Measurements from ENCODE around the gene SLC22A14. TPM values are rescaled to one million over a fixed set of nuclear protein-coding genes. Genes with fewer than 3 reads are reported as not detected.
"Not testable (repeated sequence)": the region's sequence is repeated elsewhere in the genome, so short reads cannot be mapped to it uniquely, and the experiment has no call there.

Gene SLC22A14
- polyA plus RNA-seq, 4 donors: 0.21 to 0.99 (median 0.64) TPM

DNA sequence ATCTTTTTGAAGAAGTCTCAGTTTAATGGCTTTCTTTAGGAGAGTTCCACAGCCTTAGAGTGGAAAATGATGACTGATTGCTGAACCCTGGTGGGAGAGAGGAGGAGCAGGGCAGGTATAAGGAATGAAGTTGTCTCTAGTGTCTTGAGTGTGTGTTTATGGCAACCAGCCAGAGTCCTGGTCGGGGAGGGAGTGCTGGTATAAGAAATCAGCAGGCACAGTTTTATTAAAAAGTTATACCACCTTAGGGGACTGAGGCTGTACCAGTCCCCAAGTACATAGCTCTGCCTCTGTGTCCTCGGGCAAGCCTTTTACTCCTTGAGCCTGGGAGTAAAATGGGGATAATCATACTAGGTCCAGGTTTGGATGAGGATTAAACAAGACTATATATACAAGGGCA, 29.8 kb downstream of the SLC22A14 start:
- DNase-seq (ENCODE audit: low read depth in 4 of 4, low spot score in 2 of 4): no peak

DNA sequence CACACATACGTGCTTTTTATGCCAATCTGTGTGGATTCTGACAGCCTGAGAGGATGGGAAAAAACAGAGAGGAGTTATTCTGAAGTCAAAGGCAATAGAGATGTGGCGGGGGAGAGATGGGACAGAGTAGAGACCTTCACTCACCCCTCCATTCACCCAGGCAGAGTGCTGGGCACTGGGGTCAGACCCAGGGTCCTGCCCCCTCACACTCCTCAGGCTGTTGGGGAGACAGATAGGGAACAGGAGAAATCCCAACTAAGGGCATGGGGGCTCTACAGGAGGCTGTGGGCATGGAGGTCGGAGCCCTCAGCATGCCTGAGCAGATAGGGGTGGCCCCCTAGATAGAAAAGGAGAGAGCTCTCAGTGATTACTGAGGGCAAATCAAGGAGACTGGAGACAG, 30.3 kb downstream of the SLC22A14 start:
- DNase-seq (ENCODE audit: low read depth in 4 of 4, low spot score in 2 of 4): no peak

DNA sequence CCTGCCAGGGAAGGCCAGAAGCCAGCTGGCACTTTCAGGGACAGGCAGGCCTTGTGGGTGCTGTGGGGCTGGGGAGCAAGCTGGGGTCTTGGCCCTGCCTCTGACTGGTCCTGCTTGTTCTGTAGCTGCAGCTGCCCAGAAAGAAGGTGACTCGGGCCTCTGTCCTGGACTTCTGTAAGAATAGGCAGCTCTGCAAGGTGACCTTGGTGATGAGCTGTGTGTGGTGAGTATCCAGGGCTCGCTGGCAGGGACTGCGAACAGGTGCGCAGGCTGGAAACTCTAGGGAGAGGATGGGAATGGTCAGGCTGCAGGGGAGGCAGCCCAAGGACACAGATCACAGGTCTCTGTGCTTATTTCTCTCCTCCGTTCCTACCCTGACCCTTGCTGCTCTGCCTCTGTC, 31.2 kb downstream of the SLC22A14 start:
- no peak for DNase-seq (ENCODE audit: low read depth in 4 of 4, low spot score in 2 of 4)

DNA sequence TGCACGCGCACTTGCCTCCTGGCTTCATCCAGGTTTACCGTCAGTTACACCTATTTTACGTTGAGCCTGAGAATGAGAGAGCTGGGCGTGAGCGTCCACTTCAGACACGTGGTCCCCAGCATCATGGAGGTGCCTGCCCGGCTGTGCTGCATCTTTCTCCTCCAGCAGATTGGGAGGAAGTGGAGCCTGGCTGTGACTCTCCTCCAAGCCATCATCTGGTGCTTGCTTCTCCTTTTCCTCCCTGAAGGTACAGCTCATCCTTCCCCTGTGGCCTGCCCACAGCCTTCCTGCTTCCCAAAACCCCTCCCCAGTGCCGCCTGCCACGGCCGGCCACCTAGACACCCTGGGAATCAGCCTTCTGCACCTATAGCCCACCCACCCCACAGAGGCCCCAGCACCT, 31.6 kb downstream of the SLC22A14 start:
- no peak for DNase-seq (ENCODE audit: low read depth in 4 of 4, low spot score in 2 of 4)

DNA sequence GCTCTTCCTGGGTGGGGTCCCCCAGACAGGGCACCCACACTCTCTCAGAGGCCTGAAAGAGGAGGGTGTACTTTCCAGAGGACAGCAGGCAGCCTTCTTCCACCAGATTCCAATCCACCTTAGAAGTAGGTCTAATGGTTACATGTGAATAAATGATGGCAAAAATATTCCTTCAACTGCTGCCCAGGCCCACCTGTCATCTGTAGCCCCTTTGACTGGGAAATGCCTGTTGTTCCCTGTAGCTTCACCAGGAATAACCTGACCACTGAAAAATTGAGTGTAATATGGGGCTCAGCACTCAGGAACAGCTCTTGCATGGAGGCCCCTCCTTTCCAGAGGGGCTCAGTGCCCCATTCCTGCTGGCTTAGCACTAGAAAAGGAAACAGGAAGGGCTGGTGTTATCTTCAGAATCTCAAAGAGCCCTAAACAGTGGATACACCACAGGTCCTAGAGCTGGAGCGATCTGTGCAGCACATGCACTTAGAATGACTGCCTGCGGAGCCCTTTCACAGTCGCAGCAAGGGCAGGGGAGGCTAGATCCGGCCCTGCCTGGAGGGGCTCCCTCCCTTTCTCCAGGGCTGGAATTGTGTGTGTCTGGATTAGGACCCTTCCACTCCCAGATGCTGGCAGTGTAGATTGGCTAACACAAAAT, 32.1 kb downstream of the SLC22A14 start:
- DNase-seq (ENCODE audit: low read depth in 4 of 4, low spot score in 2 of 4): no peak

DNA sequence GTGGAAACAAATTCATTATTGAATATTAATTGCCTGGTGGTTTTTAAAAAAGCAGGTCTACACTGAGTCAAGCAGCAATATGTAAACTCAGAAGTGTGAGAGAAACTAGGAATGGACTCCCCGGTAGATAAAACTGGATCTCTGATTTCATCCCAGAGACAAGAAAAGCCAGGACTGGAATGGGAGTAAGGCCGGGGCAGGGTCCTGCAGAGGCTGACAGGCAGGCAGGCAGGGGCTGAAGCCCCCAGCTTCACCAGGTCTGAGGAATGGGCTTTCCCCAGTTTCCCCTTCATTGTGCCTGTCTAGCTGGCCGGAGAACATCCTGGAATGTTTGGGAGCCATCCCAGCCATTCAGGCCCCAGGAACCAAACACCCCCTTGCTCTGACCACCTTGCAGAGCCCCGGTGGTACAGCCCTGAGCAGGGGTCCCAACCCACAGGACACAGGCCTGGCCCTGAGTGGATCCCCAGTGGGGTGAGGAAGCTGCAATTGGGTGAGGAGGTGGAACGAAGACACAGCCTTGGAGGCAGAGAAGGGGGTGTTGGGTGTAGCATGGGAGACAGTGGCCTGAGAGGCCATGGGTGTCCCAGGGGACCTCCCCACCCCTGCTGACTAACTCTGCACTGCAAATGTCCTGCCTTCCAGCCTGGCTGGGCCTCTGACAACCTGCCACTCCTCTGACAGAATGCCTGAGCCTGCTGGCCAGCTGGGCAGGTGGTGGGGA, 32.8 kb downstream of the SLC22A14 start:
- no peak for DNase-seq (ENCODE audit: low read depth in 4 of 4, low spot score in 2 of 4)

DNA sequence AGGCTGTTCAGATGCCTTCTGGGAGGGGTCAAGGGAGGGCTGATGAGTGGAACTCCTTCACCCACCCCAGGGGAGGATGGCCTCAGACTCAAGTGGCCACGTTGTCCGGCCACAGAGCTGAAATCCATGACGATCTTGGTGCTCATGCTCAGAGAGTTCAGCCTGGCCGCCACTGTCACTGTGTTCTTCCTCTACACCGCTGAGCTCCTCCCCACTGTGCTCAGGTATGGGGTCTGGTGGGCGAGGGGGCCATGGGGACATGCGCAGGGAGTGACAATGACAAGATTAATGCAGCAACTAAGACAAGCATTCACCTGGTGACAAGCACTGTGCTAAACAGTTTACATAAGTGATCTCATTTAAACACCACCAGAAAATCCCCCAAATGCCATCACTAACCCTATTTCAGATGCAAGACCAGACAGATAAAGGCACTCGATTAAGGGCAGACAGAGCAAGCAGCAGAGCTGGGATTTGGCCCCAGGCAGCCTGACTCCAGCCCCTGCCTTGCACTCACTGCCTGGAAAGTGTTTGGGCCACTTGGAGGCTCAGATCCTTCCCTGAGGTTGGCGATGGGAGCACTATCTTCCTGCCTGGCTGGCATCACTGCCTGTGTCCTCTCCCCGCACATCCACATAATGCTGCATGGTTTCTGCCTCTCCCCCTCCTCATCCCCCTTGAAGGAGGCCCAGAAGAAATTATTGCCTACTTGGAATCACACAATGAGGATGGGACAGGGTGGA, 33.6 kb downstream of the SLC22A14 start:
- DNase-seq (ENCODE audit: low read depth in 4 of 4, low spot score in 2 of 4): no peak

DNA sequence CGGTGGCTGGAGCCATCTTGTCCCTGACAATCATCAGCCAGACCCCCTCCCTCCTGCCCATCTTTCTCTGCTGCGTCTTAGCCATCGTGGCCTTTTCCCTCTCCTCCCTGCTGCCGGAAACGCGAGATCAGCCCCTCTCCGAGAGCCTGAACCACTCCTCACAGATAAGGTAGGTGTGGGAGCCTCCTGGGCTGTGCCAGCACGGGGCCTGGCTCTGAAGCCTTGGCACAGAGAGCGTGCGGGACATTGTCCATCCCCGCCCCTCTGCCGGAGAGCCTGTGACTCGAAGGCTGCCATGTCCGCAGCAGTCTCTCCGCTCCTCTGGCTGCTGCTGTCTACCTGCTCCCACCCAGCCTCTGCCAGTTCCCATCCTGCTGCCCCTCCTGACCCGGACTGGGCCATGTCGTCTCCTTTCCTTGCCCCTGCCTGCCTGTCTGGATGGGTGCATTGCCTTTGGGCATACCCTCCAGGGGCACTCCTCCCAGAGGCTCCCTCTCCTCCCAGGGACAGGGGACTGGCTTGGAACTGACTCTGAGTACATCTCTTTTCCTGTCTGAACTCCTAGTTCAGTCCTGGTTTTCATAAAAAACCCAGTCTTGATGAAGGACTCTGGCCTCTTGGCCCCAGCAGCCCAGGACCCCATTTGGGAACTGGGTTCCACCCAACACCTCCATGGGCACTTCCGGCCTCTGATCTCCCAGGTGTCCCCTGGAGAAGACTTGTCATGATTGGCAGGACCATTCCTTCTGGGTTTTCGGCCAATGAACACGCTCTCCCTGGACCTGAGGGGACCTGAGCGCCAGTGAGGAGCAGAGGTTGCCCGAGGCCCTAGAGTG, 34.5 kb downstream of the SLC22A14 start:
- no peak for DNase-seq (ENCODE audit: low read depth in 4 of 4, low spot score in 2 of 4)

DNA sequence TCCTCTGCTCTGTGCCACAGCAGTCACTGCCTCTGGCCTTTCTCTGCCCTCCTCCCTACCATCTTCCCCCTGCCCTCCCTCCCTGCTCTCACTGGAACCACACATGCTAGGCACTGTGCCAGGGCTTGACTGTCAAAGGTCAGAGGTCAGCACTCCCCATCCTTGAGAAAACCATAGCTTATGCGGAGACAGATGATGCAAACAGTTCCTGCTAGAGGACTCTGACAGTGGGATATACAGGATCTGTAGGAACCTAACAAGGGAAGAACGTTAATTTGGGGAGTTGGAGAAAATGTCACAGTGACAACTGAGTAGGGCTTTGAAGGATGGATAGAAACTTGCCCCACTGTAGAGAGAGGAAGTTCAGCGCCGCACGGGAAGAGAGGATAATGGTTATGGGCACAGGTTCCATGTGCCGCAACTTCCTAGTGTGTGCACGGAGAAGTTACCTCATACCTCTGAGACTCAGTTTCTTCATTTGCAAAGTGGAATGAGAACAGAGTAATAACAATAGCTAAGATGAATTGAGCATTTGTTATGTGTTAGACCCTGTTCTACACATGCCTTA, 35.2 kb downstream of the SLC22A14 start:
- no peak for DNase-seq (ENCODE audit: low read depth in 4 of 4, low spot score in 2 of 4)

DNA sequence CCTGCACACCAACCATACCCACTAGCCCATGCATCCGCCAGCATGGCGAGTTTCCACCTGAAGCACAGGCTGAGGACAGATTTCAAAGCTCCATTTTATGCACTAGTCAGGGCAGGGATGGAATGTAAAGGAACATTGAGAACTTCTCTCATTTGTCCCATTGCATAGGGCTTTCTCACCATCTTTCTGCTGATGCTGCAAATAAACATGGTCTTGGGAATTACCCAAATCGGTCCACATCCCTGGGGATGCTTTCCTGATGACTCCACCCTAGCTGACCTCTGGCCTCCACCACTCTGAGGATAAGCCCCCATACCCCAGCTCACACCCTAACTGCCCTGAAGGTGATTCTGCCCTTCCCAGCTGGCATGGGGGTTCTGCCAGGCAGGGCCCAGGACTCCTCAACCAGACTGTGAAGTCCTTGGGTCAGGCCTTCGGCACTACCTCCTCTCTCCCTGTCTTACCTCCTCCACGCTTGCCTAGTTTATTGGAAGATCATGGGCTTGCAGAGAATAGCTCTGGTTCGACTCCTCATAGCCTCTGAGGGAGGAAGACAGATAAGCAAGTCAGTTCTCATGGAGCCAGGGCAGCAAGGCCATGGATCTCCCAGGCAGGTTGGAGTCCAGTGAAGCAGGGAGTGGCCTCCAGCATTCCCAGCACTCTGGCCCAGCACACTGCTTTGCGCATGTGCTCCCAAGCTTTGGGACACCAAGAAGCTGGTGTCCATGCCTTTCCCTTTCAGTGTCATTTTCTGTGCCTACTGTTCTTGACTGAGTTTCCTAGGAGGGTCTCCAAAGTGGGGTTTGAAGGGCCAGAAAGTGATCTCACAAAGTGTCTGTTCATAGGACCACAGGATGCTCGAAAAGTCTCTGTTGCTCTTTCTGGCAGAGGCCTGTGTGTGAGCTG, 36.9 kb downstream of the SLC22A14 start:
- no peak for DNase-seq (ENCODE audit: low read depth in 4 of 4, low spot score in 2 of 4)

DNA sequence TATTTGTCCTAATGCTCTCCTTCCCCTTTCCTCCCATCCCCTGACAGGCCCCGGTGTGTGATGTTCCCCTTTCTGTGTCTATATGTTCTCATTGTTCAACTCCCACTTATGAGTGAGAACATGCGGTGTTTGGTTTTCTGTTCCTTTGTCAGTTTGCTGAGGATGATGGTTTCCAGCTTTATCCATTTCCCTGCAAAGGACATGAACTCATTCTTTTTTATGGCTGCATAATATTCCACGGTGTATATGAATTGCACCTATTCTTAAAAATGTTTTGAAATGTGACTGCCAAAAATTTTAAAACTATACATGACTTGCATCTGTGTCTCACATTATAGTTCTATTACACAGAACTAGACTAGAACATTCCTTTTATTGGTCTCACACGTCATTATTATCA, 38.5 kb downstream of the SLC22A14 start:
- DNase-seq (ENCODE audit: low read depth in 4 of 4, low spot score in 2 of 4): not testable (repeated sequence)

DNA sequence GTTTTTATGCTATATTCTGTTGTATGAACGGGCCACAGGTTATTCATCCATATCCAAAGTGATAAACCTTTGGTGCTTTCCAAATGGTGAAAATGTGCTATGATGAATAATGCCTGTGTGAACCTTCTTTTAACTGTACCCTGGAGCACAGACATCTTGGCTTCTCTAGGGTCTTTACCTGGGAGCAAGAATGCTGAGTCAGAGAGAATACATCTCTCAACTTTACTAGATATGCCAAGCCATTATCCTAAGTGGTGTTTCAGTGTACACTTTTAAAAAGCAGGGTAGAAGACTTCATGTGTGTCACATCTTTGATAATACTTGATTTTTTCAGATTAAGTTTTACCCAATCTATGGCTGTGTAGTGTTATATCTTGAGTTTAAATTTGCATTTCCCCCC, 41.0 kb downstream of the SLC22A14 start:
- DNase-seq (ENCODE audit: low read depth in 4 of 4, low spot score in 2 of 4): no peak

DNA sequence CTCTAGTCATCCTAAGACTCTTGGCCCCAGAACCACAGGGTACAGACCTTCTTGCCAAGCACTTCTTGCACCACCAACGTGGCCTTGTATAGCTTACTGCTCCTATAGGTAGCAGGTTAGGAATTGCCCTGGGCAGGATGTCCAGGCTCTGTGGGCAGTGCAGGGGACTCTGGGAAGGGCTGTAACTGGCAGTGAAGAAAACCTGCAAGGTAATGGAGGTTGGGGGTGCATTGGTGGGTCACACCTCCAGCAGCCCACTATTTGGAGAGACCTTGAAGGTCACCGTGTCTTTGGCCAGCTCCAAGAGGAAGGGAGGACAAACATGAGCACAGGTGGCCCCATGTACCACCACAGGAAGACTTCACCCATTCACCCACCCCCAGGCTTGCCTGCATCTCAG, 43.2 kb downstream of the SLC22A14 start:
- no peak for DNase-seq (ENCODE audit: low read depth in 4 of 4, low spot score in 2 of 4)

DNA sequence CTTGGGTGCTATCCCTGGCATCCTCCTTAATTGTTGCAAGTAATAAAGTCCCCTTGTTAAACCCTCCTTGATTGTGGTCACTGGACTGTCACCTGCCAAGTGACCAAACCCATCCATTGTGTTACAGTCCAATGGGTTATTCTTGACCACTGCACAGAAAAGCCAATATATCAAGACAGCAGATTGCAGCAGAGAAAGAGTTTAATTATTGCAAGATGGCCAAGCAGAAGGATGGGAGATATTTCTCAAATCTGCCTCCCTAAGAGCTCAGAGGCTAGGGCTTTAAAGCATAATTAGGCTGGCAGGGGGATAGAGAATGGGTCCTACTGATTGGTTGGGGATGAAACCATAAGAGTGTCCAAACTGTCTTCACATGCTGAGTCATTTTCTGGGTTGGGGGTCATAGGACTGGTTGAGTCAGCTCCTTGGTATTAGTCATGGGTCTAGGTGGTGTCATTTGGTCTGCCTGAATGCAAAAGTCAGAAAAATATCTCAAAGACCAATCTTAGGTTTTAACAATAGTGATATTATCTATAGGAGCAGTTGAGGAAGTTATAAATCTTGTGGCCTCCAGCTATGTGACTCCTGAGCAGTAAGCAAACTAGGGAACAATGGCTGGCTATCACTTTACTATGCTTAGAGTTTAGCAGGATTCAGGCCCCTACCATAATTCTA, 45.4 kb downstream of the SLC22A14 start:
- DNase-seq (ENCODE audit: low read depth in 4 of 4, low spot score in 2 of 4): no peak

DNA sequence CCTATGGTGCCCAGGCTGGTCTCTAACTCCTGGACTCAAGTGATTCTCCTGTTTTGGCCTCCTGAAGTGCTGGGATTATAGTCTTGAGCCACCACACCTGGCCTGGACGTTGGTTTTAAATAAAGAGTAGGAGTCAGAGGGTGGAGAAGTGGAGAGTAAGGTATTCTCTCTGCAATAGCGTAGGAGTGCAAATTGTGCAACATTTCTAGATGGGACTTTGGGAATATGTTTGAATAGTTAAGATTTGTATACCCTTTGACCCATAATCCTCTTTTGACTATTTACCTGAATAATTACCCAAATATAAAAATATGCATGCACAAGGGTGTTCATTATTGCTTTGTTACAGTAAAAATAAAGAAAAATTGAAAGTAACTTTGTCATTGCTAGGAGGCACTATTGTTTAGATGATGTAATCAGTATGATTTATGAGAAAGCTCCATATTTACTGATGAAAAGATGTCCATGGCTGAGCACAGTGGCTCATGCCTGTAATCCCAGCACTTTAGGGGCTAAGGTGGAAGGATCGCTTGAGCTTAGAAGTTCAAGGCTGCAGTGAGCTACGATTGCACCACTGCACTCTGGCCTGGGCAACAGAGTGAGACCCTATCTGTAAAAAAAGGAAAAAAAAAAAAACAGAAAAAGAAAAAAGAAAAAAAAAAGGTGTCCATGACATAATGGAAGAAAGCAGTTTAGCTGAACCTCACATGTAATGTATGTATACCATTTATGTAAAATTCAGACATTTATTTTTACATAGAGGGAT, 49.3 kb downstream of the SLC22A14 start:
- DNase-seq (ENCODE audit: low read depth in 4 of 4, low spot score in 2 of 4): no peak

DNA sequence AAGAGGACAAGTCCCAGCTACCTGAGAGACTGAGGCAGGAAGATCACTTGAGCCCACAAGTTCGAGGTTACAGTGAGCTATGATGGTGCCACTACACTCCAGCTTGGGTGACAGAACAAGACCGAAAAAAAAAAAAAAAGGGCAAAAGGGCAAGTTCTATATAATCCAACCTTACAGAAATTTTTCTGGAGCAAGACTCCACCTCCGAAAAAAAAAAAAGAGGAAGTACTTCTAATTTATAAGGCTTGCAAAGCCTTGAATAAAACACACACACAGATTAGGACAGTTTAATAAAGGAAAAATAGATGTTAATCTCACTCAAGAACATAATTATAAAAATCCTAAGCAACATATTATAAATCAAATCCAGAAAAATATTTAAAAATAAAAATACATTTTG, 50.1 kb downstream of the SLC22A14 start:
- DNase-seq (ENCODE audit: low read depth in 4 of 4, low spot score in 2 of 4): no peak

DNA sequence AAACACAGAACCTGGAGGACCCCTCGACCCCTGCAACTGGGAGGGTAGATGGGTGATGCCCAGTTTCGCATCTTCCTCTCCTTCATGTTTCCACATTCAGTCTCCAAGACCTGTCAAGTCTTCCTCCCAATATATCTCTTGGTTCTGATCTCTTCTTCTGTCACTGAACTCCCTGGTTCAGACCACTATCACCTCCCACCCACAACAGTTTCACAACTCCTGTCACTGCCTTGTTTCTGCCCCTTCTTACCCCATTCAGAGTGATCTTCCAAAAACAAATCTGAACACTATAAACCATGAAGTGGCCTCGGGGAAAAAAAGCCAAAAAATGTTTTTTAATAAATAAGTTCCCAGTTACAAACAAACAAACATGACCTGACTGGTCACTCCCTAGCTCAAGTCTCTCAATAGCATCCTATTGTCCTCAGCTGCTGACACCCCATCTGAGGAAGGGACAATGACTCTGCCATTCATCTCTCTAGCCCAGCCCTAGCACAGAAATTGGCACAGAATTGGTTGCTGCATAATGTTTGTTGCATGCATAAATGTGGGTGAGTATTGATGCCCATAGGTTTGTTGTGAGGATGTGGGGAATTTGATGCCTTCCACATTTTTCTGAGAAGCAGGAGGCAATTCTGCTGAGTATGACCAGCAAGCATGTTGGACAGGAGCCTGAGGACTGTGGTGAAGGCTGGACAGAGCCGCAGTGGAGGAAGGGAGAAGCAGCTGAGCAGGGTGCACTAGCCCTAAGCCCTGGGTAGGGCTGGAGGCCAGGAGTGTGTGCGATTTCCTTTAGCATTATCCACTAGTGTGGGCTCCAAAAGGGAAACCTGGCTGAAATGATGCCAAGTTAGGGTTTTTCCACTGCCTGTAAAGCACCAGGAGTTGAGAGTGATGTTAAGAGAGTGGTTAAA, 52.3 kb downstream of the SLC22A14 start:
- no peak for DNase-seq (ENCODE audit: low read depth in 4 of 4, low spot score in 2 of 4)
